Lower lobe of right lung (tissue), 2 donors: ENCODE results near the gene RPS27L. TPM values are rescaled to one million over a fixed set of nuclear protein-coding genes. Genes with fewer than 3 reads are reported as not detected.
"Not testable (repeated sequence)": the region's sequence is repeated elsewhere in the genome, so short reads cannot be mapped to it uniquely, and the experiment has no call there.

Source experiments
- ATAC-seq, 2 donors: fragments of 200-7000 bp; cut with Tn5 transposase; one replicate each; pipeline ENCODE4 v1.9.1; 2020 to 2022; ENCODE audit warnings: mild to moderate bottlenecking in 2 of 2, moderate library complexity in 2 of 2
- DNase-seq: peaks from one replicate; pipeline ENCODE4 v3.0.0-alpha.2; 2020
- H3K27ac ChIP-seq: fragments of 200-600 bp; one replicate; pipeline ENCODE4 v1.8.0; 2022
- H3K27me3 ChIP-seq: fragments of 200-600 bp; one replicate; pipeline ENCODE4 v1.8.0; 2022; ENCODE audit warnings: low read depth
- H3K36me3 ChIP-seq: fragments of 200-600 bp; one replicate; pipeline ENCODE4 v1.8.0; 2022; ENCODE audit warnings: mild to moderate bottlenecking
- H3K4me1 ChIP-seq: fragments of 200-600 bp; one replicate; pipeline ENCODE4 v1.8.0; 2022
- H3K4me3 ChIP-seq: fragments of 200-600 bp; one replicate; pipeline ENCODE4 v1.8.0; 2022; ENCODE audit warnings: mild to moderate bottlenecking
- H3K9me3 ChIP-seq: fragments of 200-600 bp; one replicate; pipeline ENCODE4 v1.8.0; 2022
- intact Hi-C: fragments of 100-400 bp; cut with DNase I; formaldehyde crosslinking; loops from one replicate; pipeline ENCODE4 v1.11.0; 2022
- total RNA-seq: library from RNA; stranded (reverse); fragmentation: NEBNext Ultra II Directional; extraction: Animal tissue kit (Norgen Biotek cat#: 25700); gene quantifications from one replicate; pipeline ENCODE4 v1.2.1, GENCODE V29; 2021
- TF ChIP-seq, protein P1 (sequence below): fragments of 200-600 bp; IDR thresholded peaks from one replicate; pipeline ENCODE4 v1.8.0; 2022; ENCODE audit warnings: antibody characterized with exemption, mild to moderate bottlenecking
- donor health status: DM: no; HTN: yes; CAD: no; lungs with severe emphysema.

RPS27L gene
- total RNA-seq, 1 donor from 2014 or later: 184 TPM

GRCh38 chr15:63111481-63111880 is 45.8 kb downstream of the RPS27L start:
- intact Hi-C loops: no loop called here

DNA sequence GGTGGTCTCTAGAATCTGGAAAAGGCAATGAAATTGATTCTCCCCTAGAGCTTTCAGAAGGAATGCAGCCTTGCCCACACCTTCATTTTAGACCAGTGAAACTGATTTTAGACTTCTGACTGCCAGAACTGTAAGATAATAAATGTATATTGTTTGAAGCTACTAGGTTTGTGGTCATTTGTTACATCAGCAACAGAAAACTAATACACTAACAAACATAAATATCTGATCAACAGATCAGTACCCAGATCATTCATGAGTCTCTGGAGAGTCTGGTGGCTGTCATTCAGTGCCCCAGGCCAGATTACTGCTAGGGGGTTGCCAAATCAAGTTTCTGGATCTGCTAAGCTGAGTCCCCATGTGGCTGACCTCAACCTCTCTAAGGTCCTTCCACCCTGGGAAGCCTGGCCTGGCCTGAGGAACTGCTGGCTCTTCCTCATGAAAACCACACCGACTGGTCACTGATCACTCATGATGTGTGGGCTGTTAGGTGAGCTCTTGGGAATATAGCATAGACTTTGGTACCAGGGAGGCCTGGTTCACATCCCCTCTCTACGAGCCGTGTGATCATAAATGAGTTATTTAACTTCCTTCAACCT is 46.8 kb downstream of the RPS27L start:
- ATAC-seq (no peak), DNase-seq (no peak)
- intact Hi-C loops: no loop called here
- H3K9me3 ChIP-seq: no peaks in the 10 kb centered on the region
- H3K27me3 ChIP-seq: no peaks in the 10 kb centered on the region
- TF ChIP-seq, protein P1, sequence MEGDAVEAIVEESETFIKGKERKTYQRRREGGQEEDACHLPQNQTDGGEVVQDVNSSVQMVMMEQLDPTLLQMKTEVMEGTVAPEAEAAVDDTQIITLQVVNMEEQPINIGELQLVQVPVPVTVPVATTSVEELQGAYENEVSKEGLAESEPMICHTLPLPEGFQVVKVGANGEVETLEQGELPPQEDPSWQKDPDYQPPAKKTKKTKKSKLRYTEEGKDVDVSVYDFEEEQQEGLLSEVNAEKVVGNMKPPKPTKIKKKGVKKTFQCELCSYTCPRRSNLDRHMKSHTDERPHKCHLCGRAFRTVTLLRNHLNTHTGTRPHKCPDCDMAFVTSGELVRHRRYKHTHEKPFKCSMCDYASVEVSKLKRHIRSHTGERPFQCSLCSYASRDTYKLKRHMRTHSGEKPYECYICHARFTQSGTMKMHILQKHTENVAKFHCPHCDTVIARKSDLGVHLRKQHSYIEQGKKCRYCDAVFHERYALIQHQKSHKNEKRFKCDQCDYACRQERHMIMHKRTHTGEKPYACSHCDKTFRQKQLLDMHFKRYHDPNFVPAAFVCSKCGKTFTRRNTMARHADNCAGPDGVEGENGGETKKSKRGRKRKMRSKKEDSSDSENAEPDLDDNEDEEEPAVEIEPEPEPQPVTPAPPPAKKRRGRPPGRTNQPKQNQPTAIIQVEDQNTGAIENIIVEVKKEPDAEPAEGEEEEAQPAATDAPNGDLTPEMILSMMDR: no peak
- H3K36me3 ChIP-seq: no peaks in the 10 kb centered on the region
- H3K4me1 ChIP-seq: peaks cover 5% of the 10 kb centered on the region
- no peak overlapping the region for H3K4me3 ChIP-seq
- no peak overlapping the region for H3K27ac ChIP-seq

More at GRCh38 chr15:63111481-63111880, 45.8 kb downstream of the RPS27L start:
- ATAC-seq: no peak
- no peak overlapping the region for H3K4me3 ChIP-seq
- no peak overlapping the region for H3K27ac ChIP-seq
- H3K27me3 ChIP-seq: no peaks in the 10 kb centered on the region
- no peaks in the 10 kb centered on the region for H3K36me3 ChIP-seq
- no peaks in the 10 kb centered on the region for H3K9me3 ChIP-seq
- TF ChIP-seq, protein P1: no peak
- peaks cover 5% of the 10 kb centered on the region for H3K4me1 ChIP-seq
- no peak for DNase-seq

DNA sequence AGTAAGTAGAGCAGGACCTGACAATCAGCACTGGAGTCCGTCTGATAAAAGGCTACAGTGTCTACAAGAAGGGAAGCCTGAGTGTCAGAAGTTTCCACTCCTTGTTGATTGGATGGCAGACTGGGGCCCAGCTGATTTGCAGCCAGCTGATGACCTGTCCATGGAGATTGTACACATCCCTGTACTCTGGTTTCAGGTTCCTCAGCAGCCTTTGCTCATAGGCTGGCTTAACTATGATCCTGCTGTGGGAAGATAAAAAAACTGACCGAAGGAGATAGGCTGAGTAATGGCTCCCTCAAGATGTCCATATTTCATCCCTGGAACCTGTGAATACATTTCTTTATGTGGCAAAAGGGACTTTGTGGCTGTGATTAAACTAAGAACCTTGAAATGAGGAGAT is 47.4 kb downstream of the RPS27L start:
- Histone ChIP-seq H3K4me1 (peaks cover 5% of the 10 kb centered on the region), H3K9me3 (no peaks in the 10 kb centered on the region), H3K4me3 (no peak overlapping the region), H3K27me3 (no peaks in the 10 kb centered on the region), H3K27ac (no peak overlapping the region), H3K36me3 (no peaks in the 10 kb centered on the region)
- intact Hi-C loops: no loop called here
- no peak for ATAC-seq
- TF ChIP-seq, protein P1: no peak
- no peak for DNase-seq

GRCh38 chr15:63109498-63109897 is 47.8 kb downstream of the RPS27L start:
- Histone ChIP-seq H3K4me1 (peaks cover 5% of the 10 kb centered on the region), H3K4me3 (no peak overlapping the region), H3K27ac (no peak overlapping the region), H3K27me3 (no peaks in the 10 kb centered on the region), H3K36me3 (no peaks in the 10 kb centered on the region), H3K9me3 (no peaks in the 10 kb centered on the region)
- intact Hi-C loops: no loop called here
- DNase-seq (no peak), ATAC-seq (no peak)
- TF ChIP-seq, protein P1: no peak

DNA sequence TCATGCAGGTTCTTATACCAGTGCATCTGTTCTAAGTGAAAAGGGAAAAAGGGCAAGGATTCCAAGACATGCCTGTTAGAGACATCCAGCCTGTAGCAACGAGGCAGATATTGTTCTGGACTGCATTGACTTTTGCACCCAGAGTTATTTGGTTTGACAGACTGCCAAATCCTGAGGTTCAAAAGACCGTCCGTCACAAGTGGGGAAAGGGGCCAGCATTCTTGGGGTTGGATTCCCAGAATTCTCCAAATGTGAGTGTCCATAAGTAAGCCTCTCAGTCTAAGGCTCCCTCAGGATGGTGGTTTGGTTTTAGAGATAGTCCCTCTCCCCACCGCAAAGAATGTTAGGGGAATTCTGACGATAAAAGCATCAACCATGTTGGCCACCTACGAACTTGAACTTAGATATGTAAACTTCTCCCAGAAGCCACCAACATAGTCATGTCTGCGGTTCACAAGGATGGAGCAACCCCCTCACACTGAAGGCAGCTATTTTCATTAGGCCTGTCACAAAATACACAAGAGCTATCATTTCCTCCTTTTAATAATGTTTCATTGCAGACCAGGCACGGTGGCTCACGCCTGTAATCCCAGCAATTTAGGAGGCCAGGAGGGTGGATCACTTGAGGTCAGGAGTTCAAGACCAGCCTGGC is 49.3 kb downstream of the RPS27L start:
- DNase-seq (no peak), ATAC-seq (peak; percentile 44 to 62)
- Histone ChIP-seq H3K4me3 (no peak overlapping the region), H3K27me3 (no peaks in the 10 kb centered on the region), H3K4me1 (peaks cover 5% of the 10 kb centered on the region), H3K9me3 (no peaks in the 10 kb centered on the region), H3K36me3 (no peaks in the 10 kb centered on the region), H3K27ac (peak overlapping the region; percentile 36)
- intact Hi-C loops: no loop called here
- TF ChIP-seq, protein P1: no peak

DNA sequence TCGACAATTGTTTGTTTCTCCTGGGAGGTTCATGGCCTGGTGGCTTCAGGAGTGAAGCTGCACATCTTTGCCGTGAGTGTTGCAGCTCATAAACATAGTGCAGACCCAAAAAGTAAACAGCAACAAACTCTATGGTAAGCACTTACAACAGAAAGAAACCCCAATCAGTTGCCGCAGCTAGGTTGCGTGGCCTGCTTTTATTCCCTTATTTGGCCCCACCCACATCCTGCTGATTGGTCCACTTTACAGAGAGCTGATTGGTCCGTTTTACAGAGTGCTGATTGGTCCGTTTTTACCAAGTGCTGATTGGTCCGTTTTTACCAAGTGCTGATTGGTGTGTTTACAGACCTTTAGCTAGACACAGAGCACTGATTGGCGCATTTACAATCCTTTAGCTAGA is 51.9 kb downstream of the RPS27L start:
- ATAC-seq, H3K9me3 ChIP-seq, H3K27ac ChIP-seq, H3K4me3 ChIP-seq, H3K27me3 ChIP-seq, H3K36me3 ChIP-seq, H3K4me1 ChIP-seq, intact Hi-C loops, DNase-seq: not testable (repeated sequence)
